Measurements from ENCODE around the gene C17orf78. TPM values are rescaled to one million over a fixed set of nuclear protein-coding genes. Genes with fewer than 3 reads are reported as not detected.
"Not testable (repeated sequence)": the region's sequence is repeated elsewhere in the genome, so short reads cannot be mapped to it uniquely, and the experiment has no call there.

The C17orf78 gene
- polyA plus RNA-seq (2013, experiment 1 of 2; ENCODE audit: insufficient read length) = 0.06 TPM
- polyA plus RNA-seq (2013, experiment 2 of 2; ENCODE audit: insufficient read length) = not detected

GRCh38 chr17:37375706-37376105 lies at the start of gene C17orf78:
C17orf78 (plus strand) TSS chr17:37375985; CDS start chr17:37376093, 108 bp downstream.
- DNase-seq = no peak

GRCh38 chr17:37327341-37328090 lies 48.3 kb upstream of the C17orf78 start:
- peak; percentile 70 for DNase-seq

- DNase-seq = no peak
These were observed 36.9 kb upstream of the C17orf78 start for GRCh38 chr17:37338847-37339246.

- no peak for DNase-seq
These were observed 36.5 kb upstream of the C17orf78 start for GRCh38 chr17:37339321-37339720.

- DNase-seq = no peak
These were observed 35.0 kb upstream of the C17orf78 start for GRCh38 chr17:37340804-37341203.

- DNase-seq = no peak
These were observed 33.2 kb upstream of the C17orf78 start for GRCh38 chr17:37342589-37342988.

- no peak for DNase-seq
These were observed 31.3 kb upstream of the C17orf78 start for GRCh38 chr17:37344519-37344918.

GRCh38 chr17:37346863-37347402 lies 28.9 kb upstream of the C17orf78 start:
- DNase-seq = not testable (repeated sequence)

GRCh38 chr17:37356796-37357569 lies 18.8 kb upstream of the C17orf78 start:
- not testable (repeated sequence) for DNase-seq

- DNase-seq = peak; percentile 46
These were observed 17.5 kb upstream of the C17orf78 start for GRCh38 chr17:37358098-37358829.

GRCh38 chr17:37358830-37359681 lies 16.7 kb upstream of the C17orf78 start:
- DNase-seq = peak; percentile 91

- DNase-seq = no peak
These were observed 16.1 kb upstream of the C17orf78 start for GRCh38 chr17:37359682-37360188.

GRCh38 chr17:37360632-37361031 lies 15.2 kb upstream of the C17orf78 start:
- DNase-seq = no peak

GRCh38 chr17:37361543-37361942 lies 14.2 kb upstream of the C17orf78 start:
- no peak for DNase-seq

- DNase-seq = no peak
These were observed 10.2 kb upstream of the C17orf78 start for GRCh38 chr17:37365589-37365988.

- DNase-seq = peak; percentile 17
These were observed 7.2 kb upstream of the C17orf78 start for GRCh38 chr17:37368577-37368976.

- DNase-seq = peak; percentile 78
These were observed 2.1 kb upstream of the C17orf78 start for GRCh38 chr17:37373530-37374159.

GRCh38 chr17:37382056-37382455 lies 6.3 kb downstream of the C17orf78 start:
- no peak for DNase-seq

- no peak for DNase-seq
These were observed 8.9 kb downstream of the C17orf78 start for GRCh38 chr17:37384560-37385149.

- DNase-seq = no peak
These were observed 9.7 kb downstream of the C17orf78 start for GRCh38 chr17:37385474-37385990.

Measured in fibroblast of skin of scalp (primary cell).